Body of pancreas (tissue), 4 donors: Measurements from ENCODE around the gene RPS6KA2.

Source experiments
- POLR2A ChIP-seq, 3 donors: fragments of 450-650 bp; IDR thresholded peaks; one replicate each; pipeline ENCODE4 v1.6.1; 2016; ENCODE audit warnings: antibody characterized with exemption in 3 of 3, mild to moderate bottlenecking in 2 of 3
- TF ChIP-seq, protein P1 (sequence below), 7 experiments: fragments of 450-650 bp in 4 of 7; fragments of 200-600 bp in 3 of 7; sonication (generic) in 3 of 7; IDR thresholded peaks; one replicate each; pipeline ENCODE4 v1.5.1; 2016 to 2019; ENCODE audit warnings: antibody characterized with exemption in 7 of 7

- TF ChIP-seq, protein P1, sequence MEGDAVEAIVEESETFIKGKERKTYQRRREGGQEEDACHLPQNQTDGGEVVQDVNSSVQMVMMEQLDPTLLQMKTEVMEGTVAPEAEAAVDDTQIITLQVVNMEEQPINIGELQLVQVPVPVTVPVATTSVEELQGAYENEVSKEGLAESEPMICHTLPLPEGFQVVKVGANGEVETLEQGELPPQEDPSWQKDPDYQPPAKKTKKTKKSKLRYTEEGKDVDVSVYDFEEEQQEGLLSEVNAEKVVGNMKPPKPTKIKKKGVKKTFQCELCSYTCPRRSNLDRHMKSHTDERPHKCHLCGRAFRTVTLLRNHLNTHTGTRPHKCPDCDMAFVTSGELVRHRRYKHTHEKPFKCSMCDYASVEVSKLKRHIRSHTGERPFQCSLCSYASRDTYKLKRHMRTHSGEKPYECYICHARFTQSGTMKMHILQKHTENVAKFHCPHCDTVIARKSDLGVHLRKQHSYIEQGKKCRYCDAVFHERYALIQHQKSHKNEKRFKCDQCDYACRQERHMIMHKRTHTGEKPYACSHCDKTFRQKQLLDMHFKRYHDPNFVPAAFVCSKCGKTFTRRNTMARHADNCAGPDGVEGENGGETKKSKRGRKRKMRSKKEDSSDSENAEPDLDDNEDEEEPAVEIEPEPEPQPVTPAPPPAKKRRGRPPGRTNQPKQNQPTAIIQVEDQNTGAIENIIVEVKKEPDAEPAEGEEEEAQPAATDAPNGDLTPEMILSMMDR (IDR thresholded peaks at IDR 0.05) = no peak
- no peak for TF ChIP-seq POLR2A (IDR thresholded peaks at IDR 0.05)
Observed at GRCh38 chr6:166580076-166581050, 46.7 kb downstream of the RPS6KA2 start.
